ENCODE measurements around the gene GLS2. TPM values are rescaled to one million over a fixed set of nuclear protein-coding genes. Genes with fewer than 3 reads are reported as not detected.

The GLS2 gene
- total and polyA plus RNA-seq, 9 of the 15 experiments (the other 6 are each of a cell fraction or from before 2014, with no cell fraction given): 0.11 TPM; not detected in 8

DNA sequence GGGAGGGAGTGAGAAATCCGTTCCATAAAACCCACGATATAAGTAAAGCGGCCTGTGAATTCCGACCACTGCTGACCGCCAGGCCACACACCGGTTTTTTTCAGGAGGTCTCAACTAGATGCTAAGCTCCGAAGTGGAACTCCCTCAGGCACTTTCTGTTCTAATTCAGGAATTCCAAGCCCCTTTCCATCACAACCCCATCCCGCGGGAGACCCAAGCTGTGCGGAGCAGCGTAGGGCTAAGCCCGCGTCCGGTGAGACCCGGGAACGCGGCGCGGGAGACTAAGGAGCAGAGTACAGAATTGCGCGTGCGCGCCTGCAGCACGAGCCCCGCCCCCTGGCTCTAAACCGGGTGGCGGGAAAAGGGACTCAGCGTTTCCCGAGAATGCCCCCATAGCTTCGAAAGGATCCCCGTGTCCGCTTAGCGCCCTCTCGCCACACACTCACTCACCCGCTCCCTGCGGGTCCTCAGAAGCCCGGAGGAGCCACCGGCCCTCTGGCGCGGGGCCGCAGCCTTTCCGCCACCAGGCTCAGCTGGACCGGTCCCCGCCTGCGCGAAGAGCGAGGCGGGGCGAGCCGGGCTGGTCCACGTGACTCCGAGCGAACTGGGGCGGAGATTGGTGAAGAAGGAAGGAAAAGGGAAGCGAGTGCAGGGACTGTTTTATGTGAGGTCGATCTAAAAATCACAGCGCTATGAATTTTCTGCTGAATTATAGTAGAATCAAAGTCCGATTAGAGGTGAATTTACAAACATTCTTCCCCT lies 38.9 kb downstream of the GLS2 start, which contains the start of gene TIMELESS (continued):
- TF ChIP-seq, protein P1, sequence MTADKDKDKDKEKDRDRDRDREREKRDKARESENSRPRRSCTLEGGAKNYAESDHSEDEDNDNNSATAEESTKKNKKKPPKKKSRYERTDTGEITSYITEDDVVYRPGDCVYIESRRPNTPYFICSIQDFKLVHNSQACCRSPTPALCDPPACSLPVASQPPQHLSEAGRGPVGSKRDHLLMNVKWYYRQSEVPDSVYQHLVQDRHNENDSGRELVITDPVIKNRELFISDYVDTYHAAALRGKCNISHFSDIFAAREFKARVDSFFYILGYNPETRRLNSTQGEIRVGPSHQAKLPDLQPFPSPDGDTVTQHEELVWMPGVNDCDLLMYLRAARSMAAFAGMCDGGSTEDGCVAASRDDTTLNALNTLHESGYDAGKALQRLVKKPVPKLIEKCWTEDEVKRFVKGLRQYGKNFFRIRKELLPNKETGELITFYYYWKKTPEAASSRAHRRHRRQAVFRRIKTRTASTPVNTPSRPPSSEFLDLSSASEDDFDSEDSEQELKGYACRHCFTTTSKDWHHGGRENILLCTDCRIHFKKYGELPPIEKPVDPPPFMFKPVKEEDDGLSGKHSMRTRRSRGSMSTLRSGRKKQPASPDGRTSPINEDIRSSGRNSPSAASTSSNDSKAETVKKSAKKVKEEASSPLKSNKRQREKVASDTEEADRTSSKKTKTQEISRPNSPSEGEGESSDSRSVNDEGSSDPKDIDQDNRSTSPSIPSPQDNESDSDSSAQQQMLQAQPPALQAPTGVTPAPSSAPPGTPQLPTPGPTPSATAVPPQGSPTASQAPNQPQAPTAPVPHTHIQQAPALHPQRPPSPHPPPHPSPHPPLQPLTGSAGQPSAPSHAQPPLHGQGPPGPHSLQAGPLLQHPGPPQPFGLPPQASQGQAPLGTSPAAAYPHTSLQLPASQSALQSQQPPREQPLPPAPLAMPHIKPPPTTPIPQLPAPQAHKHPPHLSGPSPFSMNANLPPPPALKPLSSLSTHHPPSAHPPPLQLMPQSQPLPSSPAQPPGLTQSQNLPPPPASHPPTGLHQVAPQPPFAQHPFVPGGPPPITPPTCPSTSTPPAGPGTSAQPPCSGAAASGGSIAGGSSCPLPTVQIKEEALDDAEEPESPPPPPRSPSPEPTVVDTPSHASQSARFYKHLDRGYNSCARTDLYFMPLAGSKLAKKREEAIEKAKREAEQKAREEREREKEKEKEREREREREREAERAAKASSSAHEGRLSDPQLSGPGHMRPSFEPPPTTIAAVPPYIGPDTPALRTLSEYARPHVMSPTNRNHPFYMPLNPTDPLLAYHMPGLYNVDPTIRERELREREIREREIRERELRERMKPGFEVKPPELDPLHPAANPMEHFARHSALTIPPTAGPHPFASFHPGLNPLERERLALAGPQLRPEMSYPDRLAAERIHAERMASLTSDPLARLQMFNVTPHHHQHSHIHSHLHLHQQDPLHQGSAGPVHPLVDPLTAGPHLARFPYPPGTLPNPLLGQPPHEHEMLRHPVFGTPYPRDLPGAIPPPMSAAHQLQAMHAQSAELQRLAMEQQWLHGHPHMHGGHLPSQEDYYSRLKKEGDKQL (CRISPR knock-in tag; IDR thresholded peaks at IDR 0.05; ENCODE audit: borderline replicate concordance): no peak
- TF ChIP-seq, protein P2, sequence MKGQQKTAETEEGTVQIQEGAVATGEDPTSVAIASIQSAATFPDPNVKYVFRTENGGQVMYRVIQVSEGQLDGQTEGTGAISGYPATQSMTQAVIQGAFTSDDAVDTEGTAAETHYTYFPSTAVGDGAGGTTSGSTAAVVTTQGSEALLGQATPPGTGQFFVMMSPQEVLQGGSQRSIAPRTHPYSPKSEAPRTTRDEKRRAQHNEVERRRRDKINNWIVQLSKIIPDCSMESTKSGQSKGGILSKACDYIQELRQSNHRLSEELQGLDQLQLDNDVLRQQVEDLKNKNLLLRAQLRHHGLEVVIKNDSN (CRISPR knock-in tag; IDR thresholded peaks at IDR 0.05): peak; percentile 96
- TF ChIP-seq, protein P3, sequence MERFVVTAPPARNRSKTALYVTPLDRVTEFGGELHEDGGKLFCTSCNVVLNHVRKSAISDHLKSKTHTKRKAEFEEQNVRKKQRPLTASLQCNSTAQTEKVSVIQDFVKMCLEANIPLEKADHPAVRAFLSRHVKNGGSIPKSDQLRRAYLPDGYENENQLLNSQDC (CRISPR knock-in tag; IDR thresholded peaks at IDR 0.05): 0 out of 2 replicates have a peak, but pooled peaks have one; percentile 2
- TF ChIP-seq ZSCAN32 (CRISPR knock-in tag; IDR thresholded peaks at IDR 0.05): no peak
- no peak for TF ChIP-seq SRSF1 (IDR thresholded peaks at IDR 0.05; ENCODE audit: low read depth, low read length)
- TF ChIP-seq NFRKB (IDR thresholded peaks at IDR 0.05; ENCODE audit: low read depth): 0 out of 2 replicates have a peak, but pooled peaks have one; percentile 64
- TF ChIP-seq, protein P4, sequence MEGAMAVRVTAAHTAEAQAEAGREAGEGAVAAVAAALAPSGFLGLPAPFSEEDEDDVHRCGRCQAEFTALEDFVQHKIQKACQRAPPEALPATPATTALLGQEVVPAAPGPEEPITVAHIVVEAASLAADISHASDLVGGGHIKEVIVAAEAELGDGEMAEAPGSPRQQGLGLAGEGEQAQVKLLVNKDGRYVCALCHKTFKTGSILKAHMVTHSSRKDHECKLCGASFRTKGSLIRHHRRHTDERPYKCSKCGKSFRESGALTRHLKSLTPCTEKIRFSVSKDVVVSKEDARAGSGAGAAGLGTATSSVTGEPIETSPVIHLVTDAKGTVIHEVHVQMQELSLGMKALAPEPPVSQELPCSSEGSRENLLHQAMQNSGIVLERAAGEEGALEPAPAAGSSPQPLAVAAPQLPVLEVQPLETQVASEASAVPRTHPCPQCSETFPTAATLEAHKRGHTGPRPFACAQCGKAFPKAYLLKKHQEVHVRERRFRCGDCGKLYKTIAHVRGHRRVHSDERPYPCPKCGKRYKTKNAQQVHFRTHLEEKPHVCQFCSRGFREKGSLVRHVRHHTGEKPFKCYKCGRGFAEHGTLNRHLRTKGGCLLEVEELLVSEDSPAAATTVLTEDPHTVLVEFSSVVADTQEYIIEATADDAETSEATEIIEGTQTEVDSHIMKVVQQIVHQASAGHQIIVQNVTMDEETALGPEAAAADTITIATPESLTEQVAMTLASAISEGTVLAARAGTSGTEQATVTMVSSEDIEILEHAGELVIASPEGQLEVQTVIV (CRISPR knock-in tag; IDR thresholded peaks at IDR 0.05; ENCODE audit: borderline replicate concordance): no peak
- no peak for TF ChIP-seq ZNF583 (CRISPR knock-in tag; IDR thresholded peaks at IDR 0.05)
- no peak for TF ChIP-seq RBM34 (IDR thresholded peaks at IDR 0.05; ENCODE audit: borderline replicate concordance, insufficient read depth, low read length)
- TF ChIP-seq PHF21A (IDR thresholded peaks at IDR 0.05; ENCODE audit: borderline replicate concordance, low read depth): peak; percentile 14; the same call in 1 of the 2 replicates
- TF ChIP-seq KLF10 (CRISPR knock-in tag; IDR thresholded peaks at IDR 0.05): no peak
- no peak for TF ChIP-seq ZNF184 (CRISPR knock-in tag; IDR thresholded peaks at IDR 0.05)

Data from K562 (cell line).